Stimulated activated CD8-positive, alpha-beta memory T cell treated with anti-CD3 and anti-CD28 coated beads, Interleukin-15, amount 100 ng/mL, for 4 hours (primary cell): ENCODE data around the gene MARCHF3.
"Not testable (repeated sequence)": the region's sequence is repeated elsewhere in the genome, so short reads cannot be mapped to it uniquely, and the experiment has no call there.

Source experiments
- DNase-seq, 2 donors: peaks; one replicate each; pipeline ENCODE4 v3.0.0-alpha.2; 2020; ENCODE audit warnings: low read depth in 2 of 2

MARCHF3 gene

GRCh38 chr5:126872561-126873354 is 157.6 kb downstream of the MARCHF3 start:
- DNase-seq: no peak

- no peak for DNase-seq
Measured at GRCh38 chr5:126871441-126871840, 158.9 kb downstream of the MARCHF3 start.

- DNase-seq: no peak
Measured at GRCh38 chr5:126869005-126869451, 161.3 kb downstream of the MARCHF3 start.

- DNase-seq: no peak
Measured at GRCh38 chr5:126868338-126869004, 161.9 kb downstream of the MARCHF3 start.

- no peak for DNase-seq
Measured at GRCh38 chr5:126866851-126867636, 163.3 kb downstream of the MARCHF3 start.

- DNase-seq: no peak
Measured at GRCh38 chr5:126865299-126865698, 165.1 kb downstream of the MARCHF3 start.

- no peak for DNase-seq
Measured at GRCh38 chr5:126864042-126864688, 166.2 kb downstream of the MARCHF3 start.

- DNase-seq: no peak
Measured at GRCh38 chr5:126863402-126863801, 167.0 kb downstream of the MARCHF3 start.

- DNase-seq: no peak
Measured at GRCh38 chr5:126858441-126858840, 171.9 kb downstream of the MARCHF3 start.

GRCh38 chr5:126857472-126858410 is 172.6 kb downstream of the MARCHF3 start:
- DNase-seq: no peak

GRCh38 chr5:126855266-126855665 is 175.1 kb downstream of the MARCHF3 start:
- no peak for DNase-seq

GRCh38 chr5:126854526-126855110 is 175.7 kb downstream of the MARCHF3 start:
- no peak for DNase-seq

- not testable (repeated sequence) for DNase-seq
Measured at GRCh38 chr5:126853541-126854307, 176.6 kb downstream of the MARCHF3 start.

GRCh38 chr5:126852841-126853271 is 177.5 kb downstream of the MARCHF3 start:
- DNase-seq: no peak

GRCh38 chr5:126852091-126852571 is 178.2 kb downstream of the MARCHF3 start:
- no peak for DNase-seq

GRCh38 chr5:126851501-126852011 is 178.8 kb downstream of the MARCHF3 start:
- DNase-seq: no peak

- no peak for DNase-seq
Measured at GRCh38 chr5:126849101-126849678, 181.2 kb downstream of the MARCHF3 start.

GRCh38 chr5:126848253-126848652 is 182.1 kb downstream of the MARCHF3 start:
- no peak for DNase-seq

- no peak for DNase-seq
Measured at GRCh38 chr5:126847826-126848251, 182.5 kb downstream of the MARCHF3 start.
